GM21737 (cell line): ENCODE measurements around the gene MOGAT1.

Experiments used
- ATAC-seq: cut with Tn5 transposase; IDR thresholded peaks from one replicate; pipeline ENCODE4 v1.9.1; 2021; ENCODE audit warnings: mild to moderate bottlenecking, moderate library complexity; ENCODE audit not compliant: unreplicated experiment

MOGAT1 gene

GRCh38 chr2:222671259-222672067 lies at the start of gene MOGAT1:
MOGAT1 (plus strand) TSS chr2:222671658; CDS start chr2:222671786, 128 bp downstream.
- ATAC-seq: no peak

- ATAC-seq: no peak
Measured at GRCh38 chr2:222621893-222622292, 49.6 kb upstream of the MOGAT1 start.

- no peak for ATAC-seq
Measured at GRCh38 chr2:222622910-222623309, 48.5 kb upstream of the MOGAT1 start.

GRCh38 chr2:222623756-222624309 lies 47.6 kb upstream of the MOGAT1 start:
- no peak for ATAC-seq

- no peak for ATAC-seq
Measured at GRCh38 chr2:222627764-222628163, 43.7 kb upstream of the MOGAT1 start.

GRCh38 chr2:222635295-222635694 lies 36.2 kb upstream of the MOGAT1 start:
- no peak for ATAC-seq

- no peak for ATAC-seq
Measured at GRCh38 chr2:222637067-222637466, 34.4 kb upstream of the MOGAT1 start.

- ATAC-seq: no peak
Measured at GRCh38 chr2:222641336-222641735, 30.1 kb upstream of the MOGAT1 start.

GRCh38 chr2:222643134-222643533 lies 28.3 kb upstream of the MOGAT1 start:
- no peak for ATAC-seq

- no peak for ATAC-seq
Measured at GRCh38 chr2:222646008-222646407, 25.4 kb upstream of the MOGAT1 start.

- no peak for ATAC-seq
Measured at GRCh38 chr2:222649801-222650200, 21.7 kb upstream of the MOGAT1 start.

- ATAC-seq: no peak
Measured at GRCh38 chr2:222651718-222652418, 19.6 kb upstream of the MOGAT1 start.

GRCh38 chr2:222652491-222653255 lies 18.8 kb upstream of the MOGAT1 start:
- ATAC-seq: no peak

- no peak for ATAC-seq
Measured at GRCh38 chr2:222653280-222653679, 18.2 kb upstream of the MOGAT1 start.

- peak; percentile 90 for ATAC-seq
Measured at GRCh38 chr2:222655787-222656525, 15.5 kb upstream of the MOGAT1 start, which contains the start of gene FARSB. FARSB (minus strand) TSS chr2:222656092; CDS start chr2:222656073, 19 bp downstream.

- ATAC-seq: peak; percentile 17
Measured at GRCh38 chr2:222656526-222657446, 14.7 kb upstream of the MOGAT1 start.

- ATAC-seq: no peak
Measured at GRCh38 chr2:222663479-222663878, 8.0 kb upstream of the MOGAT1 start.

GRCh38 chr2:222668494-222669154 lies 2.8 kb upstream of the MOGAT1 start:
- ATAC-seq: no peak

- ATAC-seq: no peak
Measured at GRCh38 chr2:222669353-222669752, 2.1 kb upstream of the MOGAT1 start.
